Measurements from ENCODE around the gene ITGA7. TPM values are rescaled to one million over a fixed set of nuclear protein-coding genes. Genes with fewer than 3 reads are reported as not detected.

Gene ITGA7
- total and polyA plus RNA-seq, 2 of the 8 experiments (the other 6 are each of a cell fraction or from before 2014, with no cell fraction given), result 57.6 to 86.1 TPM

GRCh38 chr12:55685671-55686070 is 22.0 kb downstream of the ITGA7 start:
- Histone ChIP-seq H4K91ac (replicated peaks; ENCODE audit: insufficient read length, low read length) (no peak overlapping the region), H3K4me1 (replicated peaks in 1 of 4; ENCODE audit: control insufficient read depth in 3 of 4, insufficient read depth in 4 of 4, low read length in 3 of 4) (peaks cover 0 to 12% (median 5%) of the 10 kb centered on the region in 4 experiments; a peak in 4 of 7 replicates), H3K27ac (ENCODE audit: low read depth, low read length) (no peak overlapping the region), H2BK5ac (ENCODE audit: low read depth, low read length) (no peak overlapping the region), H2AFZ (ENCODE audit: low read length) (no peak overlapping the region), H3K36me3 (ENCODE audit: control insufficient read depth in 2 of 4, insufficient read depth in 4 of 4, low read length in 3 of 4) (peaks cover 0 to 17% (median 6%) of the 10 kb centered on the region in 4 experiments; a peak in 5 of 8 replicates), H3K4me3 (ENCODE audit: extremely low read depth in 1 of 4, insufficient read depth in 2 of 4, low read depth in 3 of 4, low read length in 4 of 4) (no peak overlapping the region), H3K9me3 (ENCODE audit: insufficient read depth in 2 of 2, low read depth in 1 of 2, low read length in 1 of 2) (no peaks in the 10 kb centered on the region), H2BK15ac (ENCODE audit: low read length) (no peak overlapping the region), H3K79me2 (ENCODE audit: control insufficient read depth in 1 of 2, insufficient read depth in 2 of 2, low read length in 2 of 2) (no peaks in the 10 kb centered on the region), H4K5ac (ENCODE audit: insufficient read length, low read depth, low read length) (no peak overlapping the region), H2BK120ac (replicated peaks; ENCODE audit: low read depth, low read length) (no peak overlapping the region), H3K9ac (replicated peaks in 1 of 4; ENCODE audit: extremely low read depth in 1 of 4, low read depth in 3 of 4, low read length in 3 of 4) (no peak overlapping the region), H3K23ac (ENCODE audit: insufficient read length) (no peak overlapping the region), H3K23me2 (ENCODE audit: low read depth, low read length) (no peaks in the 10 kb centered on the region), H3K4ac (replicated peaks; ENCODE audit: insufficient read length, low read depth, low read length) (no peak overlapping the region), H2BK20ac (ENCODE audit: low read length) (no peak overlapping the region), H3K18ac (ENCODE audit: extremely low read depth, low read length) (no peak overlapping the region), H3K14ac (ENCODE audit: insufficient read length) (no peak overlapping the region), H4K20me1 (replicated peaks in 1 of 2; ENCODE audit: control insufficient read depth in 1 of 2, insufficient read depth in 2 of 2, low read length in 2 of 2) (peaks cover 0 to 2% of the 10 kb centered on the region in 2 experiments), H3K27me3 (replicated peaks in 1 of 4; ENCODE audit: control insufficient read depth in 3 of 4, extremely low read depth in 1 of 4, insufficient read depth in 3 of 4, low read length in 3 of 4) (no peaks in the 10 kb centered on the region), H3K79me1 (ENCODE audit: low read depth, low read length) (no peaks in the 10 kb centered on the region), H4K8ac (ENCODE audit: extremely low read depth, insufficient read depth, low read length) (no peak overlapping the region), H3K4me2 (ENCODE audit: insufficient read depth in 1 of 2, low read depth in 2 of 2, low read length in 2 of 2) (no peak overlapping the region), H2AK5ac (ENCODE audit: low read depth, low read length) (no peak overlapping the region), H2BK12ac (ENCODE audit: low read depth, low read length) (no peak overlapping the region), H3K56ac (replicated peaks; ENCODE audit: insufficient read length, low read depth, low read length) (no peak overlapping the region)
- no peak for DNase-seq (ENCODE audit: low read depth in 1 of 2, low spot score in 2 of 2)
- CTCF ChIA-PET (ENCODE audit: partially characterized antibody), result interaction anchor here (1.9 to 4.9 kb wide), 2 partner anchors 20 to 53 kb away, joined by 8 to 34 read pairs; partner anchors contain the start of gene ITGA7
- POLR2A ChIA-PET (ENCODE audit: partially characterized antibody), result interaction anchor here (1.1 to 2.4 kb wide), 2 partner anchors 10 to 15 kb away, joined by 3 to 8 read pairs; no protein-coding TSS in a partner anchor
- 88% methylated on average over 5 of the region's 5 CpGs; no CpG with 5 or more reads in 1 of the 2 experiments for WGBS, 2 experiments (ENCODE audit: extremely low coverage in 1 of 2, insufficient coverage in 1 of 2, insufficient read length in 1 of 2, insufficient replicate concordance in 2 of 2, low coverage in 1 of 2, low lambda C conversion rate in 2 of 2, missing lambda C conversion rate in 1 of 2)
- no peak for FAIRE-seq
- TF ChIP-seq FOSL1 (IDR thresholded peaks at IDR 0.05; ENCODE audit: insufficient read depth, low read depth, low read length), result no peak
- no peak for TF ChIP-seq TBP (IDR thresholded peaks at IDR 0.05; ENCODE audit: low read depth, low read length)
- TF ChIP-seq GTF2F1 (IDR thresholded peaks at IDR 0.05; ENCODE audit: borderline replicate concordance, low read depth, low read length), result no peak
- no peak for TF ChIP-seq KDM4A (IDR thresholded peaks at IDR 0.05; ENCODE audit: low read depth, low read length, severe bottlenecking)
- no peak for TF ChIP-seq CBX8 (IDR thresholded peaks at IDR 0.05; ENCODE audit: borderline replicate concordance, low read depth, low read length)
- TF ChIP-seq EZH2 (IDR thresholded peaks at IDR 0.05; ENCODE audit: low read depth, low read length, severe bottlenecking), result no peak
- no peak for TF ChIP-seq CHD1 (IDR thresholded peaks at IDR 0.05; ENCODE audit: low read depth, low read length)
- TF ChIP-seq RAD21 (IDR thresholded peaks at IDR 0.05 in 1 of 2, conservative IDR thresholded peaks at IDR 0.05 in 1 of 2; ENCODE audit: low read depth in 2 of 2, low read length in 2 of 2), result no peak
- TF ChIP-seq JUND (IDR thresholded peaks at IDR 0.05; ENCODE audit: low read length), result no peak
- TF ChIP-seq BRCA1 (IDR thresholded peaks at IDR 0.05; ENCODE audit: low read depth, low read length), result no peak
- TF ChIP-seq GABPA (IDR thresholded peaks at IDR 0.05; ENCODE audit: borderline replicate concordance, insufficient read depth, low read length), result no peak
- no peak for TF ChIP-seq ATF2 (IDR thresholded peaks at IDR 0.05; ENCODE audit: low read length)
